Measurements from ENCODE around the gene BARX2.

Gene BARX2

GRCh38 chr11:129365816-129366215, 9.8 kb upstream of the BARX2 start:
- H3K27me3 Mint-ChIP-seq (ENCODE audit: low read depth) = peaks cover 52% of the 10 kb centered on the region
- no peaks in the 10 kb centered on the region for H3K9me3 Mint-ChIP-seq
- H3K36me3 Mint-ChIP-seq (ENCODE audit: low read depth) = no peaks in the 10 kb centered on the region
- no peak for DNase-seq (ENCODE audit: low spot score)
- no peaks in the 10 kb centered on the region for H3K4me1 Mint-ChIP-seq (ENCODE audit: low read depth)
- H3K4me3 Mint-ChIP-seq = no peak overlapping the region
- no peak overlapping the region for H3K27ac Mint-ChIP-seq

- no peak for DNase-seq (ENCODE audit: low spot score)
- Mint-ChIP-seq H3K4me1 (ENCODE audit: low read depth) (no peaks in the 10 kb centered on the region), H3K36me3 (ENCODE audit: low read depth) (no peaks in the 10 kb centered on the region), H3K27ac (no peak overlapping the region), H3K27me3 (ENCODE audit: low read depth) (peaks cover 60% of the 10 kb centered on the region), H3K4me3 (no peak overlapping the region), H3K9me3 (no peaks in the 10 kb centered on the region)
Observed at GRCh38 chr11:129366737-129367597, 8.7 kb upstream of the BARX2 start.

DNA sequence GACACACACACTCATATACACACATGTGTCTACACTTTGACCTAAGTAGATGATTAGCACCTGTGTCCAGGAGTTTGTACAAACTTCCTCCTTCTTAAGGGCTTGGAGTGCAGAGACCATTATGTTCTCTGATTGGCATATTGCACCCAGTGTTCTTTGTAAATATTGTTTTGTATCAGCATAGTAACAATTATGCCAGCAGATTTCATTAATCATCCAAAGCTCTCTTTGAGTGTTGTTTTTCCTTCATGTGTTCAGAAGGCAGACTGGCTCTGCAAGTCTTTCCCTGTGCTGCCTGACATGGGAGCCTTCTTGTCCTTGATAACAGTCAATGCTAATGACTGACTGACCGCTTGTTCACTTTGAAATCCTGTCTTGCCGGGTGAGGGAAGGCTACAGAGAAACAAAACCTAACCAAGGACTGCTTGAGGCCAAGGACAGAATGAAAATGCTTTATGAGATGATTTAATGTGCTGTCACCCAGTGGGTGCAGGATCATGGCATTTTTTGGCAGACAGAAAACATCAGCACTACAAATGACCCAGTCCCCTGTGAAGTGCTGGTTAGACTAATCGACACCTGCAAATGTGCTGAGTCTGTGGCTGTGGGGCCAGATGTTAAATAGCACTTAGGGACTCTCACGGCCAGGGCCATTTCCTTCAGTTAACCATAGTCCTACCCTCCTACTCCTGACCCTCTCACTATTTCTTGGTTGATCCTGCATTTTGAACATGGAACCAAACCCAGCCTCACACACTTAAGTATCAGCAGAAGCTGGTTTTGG, 6.6 kb upstream of the BARX2 start:
- Mint-ChIP-seq H3K36me3 (ENCODE audit: low read depth) (peaks cover under 1% of the 10 kb centered on the region), H3K4me3 (no peak overlapping the region), H3K9me3 (no peaks in the 10 kb centered on the region), H3K27ac (no peak overlapping the region), H3K4me1 (ENCODE audit: low read depth) (peaks cover 2% of the 10 kb centered on the region), H3K27me3 (ENCODE audit: low read depth) (peaks cover 79% of the 10 kb centered on the region)
- no peak for DNase-seq (ENCODE audit: low spot score)

DNA sequence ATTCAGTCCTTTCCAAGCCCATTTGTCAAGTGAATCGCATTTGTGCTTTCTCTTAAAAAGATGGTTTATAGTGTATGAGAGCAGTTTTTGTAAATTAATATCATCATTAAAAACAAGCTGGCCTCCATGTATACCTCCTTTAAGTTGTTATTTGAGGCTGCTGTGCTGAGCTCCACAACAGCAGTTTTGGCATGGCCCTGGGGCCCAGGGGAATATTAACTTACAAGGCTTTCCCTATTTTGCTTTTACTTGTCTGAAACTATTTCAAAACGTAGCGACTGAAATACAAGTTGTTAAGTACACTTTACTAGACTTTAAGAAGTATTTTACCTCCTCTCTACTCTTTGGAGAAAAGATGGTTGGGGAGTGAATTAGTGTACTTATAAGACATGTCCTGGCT, 4.9 kb upstream of the BARX2 start:
- Mint-ChIP-seq H3K4me1 (ENCODE audit: low read depth) (peaks cover 12% of the 10 kb centered on the region), H3K9me3 (no peaks in the 10 kb centered on the region), H3K36me3 (ENCODE audit: low read depth) (peaks cover 2% of the 10 kb centered on the region), H3K4me3 (no peak overlapping the region), H3K27ac (no peak overlapping the region), H3K27me3 (ENCODE audit: low read depth) (peaks cover 87% of the 10 kb centered on the region)
- no peak for DNase-seq (ENCODE audit: low spot score)

GRCh38 chr11:129372609-129373488, 2.8 kb upstream of the BARX2 start:
- no peaks in the 10 kb centered on the region for H3K9me3 Mint-ChIP-seq
- peaks cover 2% of the 10 kb centered on the region for H3K36me3 Mint-ChIP-seq (ENCODE audit: low read depth)
- peak overlapping the region; percentile 26 for H3K4me3 Mint-ChIP-seq
- no peak overlapping the region for H3K27ac Mint-ChIP-seq
- H3K27me3 Mint-ChIP-seq (ENCODE audit: low read depth) = peaks cover 86% of the 10 kb centered on the region
- DNase-seq (ENCODE audit: low spot score) = no peak
- peaks cover 18% of the 10 kb centered on the region for H3K4me1 Mint-ChIP-seq (ENCODE audit: low read depth)

GRCh38 chr11:129373489-129373953, 2.1 kb upstream of the BARX2 start:
- H3K4me3 Mint-ChIP-seq = peak overlapping the region; percentile 70
- no peaks in the 10 kb centered on the region for H3K9me3 Mint-ChIP-seq
- H3K27ac Mint-ChIP-seq = no peak overlapping the region
- peaks cover 87% of the 10 kb centered on the region for H3K27me3 Mint-ChIP-seq (ENCODE audit: low read depth)
- DNase-seq (ENCODE audit: low spot score) = no peak
- peaks cover 18% of the 10 kb centered on the region for H3K4me1 Mint-ChIP-seq (ENCODE audit: low read depth)
- H3K36me3 Mint-ChIP-seq (ENCODE audit: low read depth) = peaks cover 2% of the 10 kb centered on the region

DNA sequence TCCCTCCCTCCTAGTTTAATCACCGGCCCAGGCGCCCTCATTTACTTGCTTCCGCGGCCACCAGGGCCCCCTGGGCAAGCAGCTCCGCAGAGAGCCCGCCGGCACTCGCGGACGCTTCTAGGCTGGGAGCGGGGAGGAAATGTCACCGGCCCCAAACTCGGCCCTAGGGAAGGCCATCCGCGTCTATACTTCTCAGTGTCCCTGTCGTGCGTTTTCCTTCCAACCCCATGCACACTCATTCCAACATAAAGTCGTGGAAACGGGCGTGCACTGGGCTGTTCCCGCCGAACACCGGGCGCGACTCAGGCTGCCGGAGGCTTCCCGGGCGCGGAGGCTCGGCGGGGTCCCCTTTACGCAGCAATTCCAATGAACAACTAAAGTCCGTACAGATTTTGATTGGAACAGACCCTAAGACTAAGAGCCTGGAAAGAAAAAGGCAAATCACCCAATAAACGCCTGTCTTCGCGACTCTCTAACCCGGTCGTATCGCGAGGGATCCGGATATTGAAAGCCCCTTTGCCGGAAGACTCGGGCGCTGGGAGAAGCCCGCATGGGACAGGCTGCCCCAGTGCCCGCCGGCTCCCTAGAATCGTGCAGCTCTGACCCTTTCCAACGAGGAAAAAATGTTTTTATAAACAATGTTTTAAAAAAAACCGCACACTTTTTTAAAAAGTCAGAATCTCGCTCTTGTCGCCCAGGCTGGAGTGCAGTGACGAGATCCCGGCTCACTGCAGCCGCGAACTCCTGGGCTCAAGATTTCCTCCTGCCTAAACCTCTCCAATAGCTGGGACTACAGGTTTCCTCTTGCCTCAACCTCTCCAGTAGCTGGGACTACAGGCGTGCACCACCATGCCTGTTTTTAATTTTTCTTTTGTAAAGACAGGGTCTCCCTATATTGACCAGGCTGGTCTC, 1.3 kb upstream of the BARX2 start:
- Mint-ChIP-seq H3K4me3 (peak overlapping the region; percentile 78), H3K9me3 (no peaks in the 10 kb centered on the region), H3K4me1 (ENCODE audit: low read depth) (peaks cover 18% of the 10 kb centered on the region), H3K36me3 (ENCODE audit: low read depth) (peaks cover 2% of the 10 kb centered on the region), H3K27me3 (ENCODE audit: low read depth) (peaks cover 84% of the 10 kb centered on the region), H3K27ac (peak overlapping the region; percentile 28)
- DNase-seq (ENCODE audit: low spot score) = no peak

DNA sequence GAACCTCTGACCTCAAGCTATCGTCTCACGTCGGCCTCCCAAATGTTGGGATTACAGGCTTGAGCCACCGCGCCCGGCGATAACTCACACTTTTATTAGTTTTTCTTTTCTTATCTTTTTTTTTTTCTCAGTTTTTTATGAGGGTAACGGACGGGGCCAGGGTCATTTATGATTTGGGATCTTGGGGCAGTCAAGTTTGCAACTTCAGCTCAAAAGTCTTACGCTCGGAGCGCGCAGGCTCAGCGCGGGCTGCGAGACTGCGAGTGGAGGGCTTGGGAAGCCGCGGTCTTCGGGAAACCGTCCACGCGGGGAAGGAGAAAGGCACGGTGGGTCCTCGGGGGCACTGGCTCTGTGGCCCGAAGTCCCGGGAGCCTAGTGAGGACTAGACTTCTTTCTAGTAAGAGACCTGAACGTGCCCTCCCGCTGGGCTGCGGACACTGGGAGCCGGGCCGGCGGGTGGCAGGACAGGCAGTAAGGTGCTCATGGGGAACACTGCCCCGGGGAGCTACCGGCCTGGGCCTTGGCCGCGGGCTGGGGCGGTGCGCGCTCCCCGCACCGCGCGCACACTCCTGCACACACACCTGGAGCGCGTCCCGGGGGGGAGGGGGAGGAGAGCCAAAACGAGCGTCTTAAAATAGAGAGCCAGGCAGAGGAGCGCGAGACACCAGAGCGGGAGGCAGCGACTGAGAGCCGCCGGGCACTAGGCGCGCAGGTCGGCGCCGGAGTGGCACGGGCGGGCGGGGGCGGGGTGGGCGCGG, 476 bp upstream of the BARX2 start:
- DNase-seq (ENCODE audit: low spot score) = peak; percentile 14
- peaks cover 18% of the 10 kb centered on the region for H3K4me1 Mint-ChIP-seq (ENCODE audit: low read depth)
- peaks cover 2% of the 10 kb centered on the region for H3K36me3 Mint-ChIP-seq (ENCODE audit: low read depth)
- peak overlapping the region; percentile 78 for H3K4me3 Mint-ChIP-seq
- H3K9me3 Mint-ChIP-seq = no peaks in the 10 kb centered on the region
- H3K27me3 Mint-ChIP-seq (ENCODE audit: low read depth) = peaks cover 79% of the 10 kb centered on the region
- peak overlapping the region; percentile 28 for H3K27ac Mint-ChIP-seq

- DNase-seq (ENCODE audit: low spot score) = no peak
- H3K36me3 Mint-ChIP-seq (ENCODE audit: low read depth) = peaks cover 2% of the 10 kb centered on the region
- peak overlapping the region; percentile 73 for H3K4me3 Mint-ChIP-seq
- no peak overlapping the region for H3K27ac Mint-ChIP-seq
- H3K4me1 Mint-ChIP-seq (ENCODE audit: low read depth) = peaks cover 18% of the 10 kb centered on the region
- H3K27me3 Mint-ChIP-seq (ENCODE audit: low read depth) = peaks cover 67% of the 10 kb centered on the region
- no peaks in the 10 kb centered on the region for H3K9me3 Mint-ChIP-seq
Observed at GRCh38 chr11:129376658-129377341, 1.2 kb downstream of the BARX2 start.

- Mint-ChIP-seq H3K36me3 (ENCODE audit: low read depth) (peaks cover 2% of the 10 kb centered on the region), H3K27me3 (ENCODE audit: low read depth) (peaks cover 57% of the 10 kb centered on the region), H3K4me3 (no peak overlapping the region)
Observed at GRCh38 chr11:129377739-129378138, 2.1 kb downstream of the BARX2 start.

GRCh38 chr11:129380413-129380812, 4.8 kb downstream of the BARX2 start:
- DNase-seq (ENCODE audit: low spot score) = no peak
- H3K36me3 Mint-ChIP-seq (ENCODE audit: low read depth) = no peaks in the 10 kb centered on the region
- no peak overlapping the region for H3K27ac Mint-ChIP-seq
- H3K9me3 Mint-ChIP-seq = no peaks in the 10 kb centered on the region
- no peak overlapping the region for H3K4me3 Mint-ChIP-seq
- peaks cover 35% of the 10 kb centered on the region for H3K27me3 Mint-ChIP-seq (ENCODE audit: low read depth)
- H3K4me1 Mint-ChIP-seq (ENCODE audit: low read depth) = peaks cover 6% of the 10 kb centered on the region

More at GRCh38 chr11:129377739-129378138, 2.1 kb downstream of the BARX2 start:
- no peak overlapping the region for H3K27ac Mint-ChIP-seq
- H3K4me1 Mint-ChIP-seq (ENCODE audit: low read depth) = peaks cover 18% of the 10 kb centered on the region
- H3K9me3 Mint-ChIP-seq = no peaks in the 10 kb centered on the region
- DNase-seq (ENCODE audit: low spot score) = no peak

- H3K4me1 Mint-ChIP-seq (ENCODE audit: low read depth) = no peaks in the 10 kb centered on the region
- no peak overlapping the region for H3K4me3 Mint-ChIP-seq
- no peak for DNase-seq (ENCODE audit: low spot score)
- H3K27me3 Mint-ChIP-seq (ENCODE audit: low read depth) = peaks cover 23% of the 10 kb centered on the region
- H3K27ac Mint-ChIP-seq = no peak overlapping the region
- H3K9me3 Mint-ChIP-seq = no peaks in the 10 kb centered on the region
- H3K36me3 Mint-ChIP-seq (ENCODE audit: low read depth) = no peaks in the 10 kb centered on the region
Observed at GRCh38 chr11:129382583-129382982, 6.9 kb downstream of the BARX2 start.

Measured in T-helper 2 cell treated with Interferon-gamma antibody and Interleukin-4, amounts not matched to agents 5 μg/mL and 100 μg/mL, for 36 hours (primary cell).